DOHH2 (cell line): ENCODE results near the gene ME3.

Experiments used
- H3F3A ChIP-seq: fragments of 200-600 bp; sonication (generic), shearing (Covaris generic); 2 replicates; pipeline ENCODE4 v1.6.0; 2016; ENCODE audit warnings: antibody characterized with exemption, mild to moderate bottlenecking; ENCODE audit not compliant: control insufficient read depth, insufficient read depth
- H3K27ac ChIP-seq: fragments of 200-600 bp; sonication (generic); 2 replicates; pipeline ENCODE4 v1.5.1; 2014; ENCODE audit warnings: low read depth, mild to moderate bottlenecking, low read length, moderate library complexity
- H3K27me3 ChIP-seq: fragments of 200-600 bp; sonication (generic); 2 replicates; pipeline ENCODE4 v1.6.1; 2014; ENCODE audit warnings: mild to moderate bottlenecking, low read length, mixed read lengths; ENCODE audit not compliant: control insufficient read depth
- H3K36me3 ChIP-seq: fragments of 200-600 bp; sonication (generic); 2 replicates; pipeline ENCODE4 v1.6.1; 2014; ENCODE audit warnings: mild to moderate bottlenecking, low read length, moderate library complexity, mixed read lengths; ENCODE audit not compliant: control insufficient read depth
- H3K4me1 ChIP-seq: fragments of 200-600 bp; sonication (generic); 2 replicates; pipeline ENCODE4 v1.6.1; 2014; ENCODE audit warnings: mild to moderate bottlenecking, low read length, mixed read lengths; ENCODE audit not compliant: control insufficient read depth
- H3K4me2 ChIP-seq: fragments of 200-600 bp; sonication (generic); 2 replicates; pipeline ENCODE4 v1.6.0; 2014; ENCODE audit warnings: mild to moderate bottlenecking, low read length, moderate library complexity
- H3K4me3 ChIP-seq: fragments of 200-600 bp; sonication (generic); 2 replicates; pipeline ENCODE4 v1.5.1; 2014; ENCODE audit warnings: mild to moderate bottlenecking, low read length, mixed read lengths
- H3K79me2 ChIP-seq: fragments of 200-600 bp; sonication (generic); 2 replicates; pipeline ENCODE4 v1.6.1; 2014; ENCODE audit warnings: mild to moderate bottlenecking, low read length, mixed read lengths; ENCODE audit not compliant: control insufficient read depth
- H3K9me2 ChIP-seq: fragments of 200-600 bp; sonication (generic); replicated peaks from 2 replicates; pipeline ENCODE4 v1.6.1; 2014; ENCODE audit warnings: mild to moderate bottlenecking, low read length, mixed read lengths; ENCODE audit not compliant: control insufficient read depth
- H3K9me3 ChIP-seq: fragments of 200-600 bp; sonication (generic); 2 replicates; pipeline ENCODE4 v1.6.1; 2014; ENCODE audit warnings: antibody characterized with exemption, low read length, mixed read lengths; ENCODE audit not compliant: control insufficient read depth, insufficient read depth
- H4K20me1 ChIP-seq: fragments of 200-600 bp; sonication (generic); 2 replicates; pipeline ENCODE4 v1.6.0; 2014; ENCODE audit warnings: low read depth, mild to moderate bottlenecking, antibody characterized with exemption, low read length, moderate library complexity; ENCODE audit not compliant: control insufficient read depth, insufficient read depth
- CTCF ChIP-seq: fragments of 200-600 bp; sonication (generic); IDR thresholded peaks from one replicate; pipeline ENCODE4 v1.5.1; 2014; ENCODE audit warnings: antibody characterized with exemption, mild to moderate bottlenecking, low read depth, low read length; ENCODE audit not compliant: poor library complexity, severe bottlenecking
- EZH2phosphoT487 ChIP-seq: fragments of 200-600 bp; sonication (generic); IDR thresholded peaks from 2 replicates; pipeline ENCODE4 v1.6.1; 2017; ENCODE audit warnings: borderline replicate concordance, mild to moderate bottlenecking, antibody characterized with exemption, low read length, moderate library complexity, mixed read lengths

Gene ME3

GRCh38 chr11:86551288-86552092 lies 120.9 kb downstream of the ME3 start:
- Histone ChIP-seq H3K36me3 (no peaks in the 10 kb centered on the region), H3K79me2 (no peaks in the 10 kb centered on the region), H3K27me3 (no peaks in the 10 kb centered on the region; the same call in 1 of the 2 replicates), H3K4me3 (no peak overlapping the region), H4K20me1 (no peaks in the 10 kb centered on the region), H3K9me2 (no peaks in the 10 kb centered on the region), H3K9me3 (no peaks in the 10 kb centered on the region), H3F3A (no peaks in the 10 kb centered on the region), H3K27ac (no peak overlapping the region), H3K4me1 (no peaks in the 10 kb centered on the region), H3K4me2 (no peak overlapping the region)
- no peak for TF ChIP-seq CTCF
- no peak for TF ChIP-seq EZH2phosphoT487

GRCh38 chr11:86550757-86551156 lies 121.7 kb downstream of the ME3 start:
- H3K27ac ChIP-seq, result no peak overlapping the region
- H3K9me2 ChIP-seq, result no peaks in the 10 kb centered on the region
- H3K79me2 ChIP-seq, result no peaks in the 10 kb centered on the region
- H3F3A ChIP-seq, result no peaks in the 10 kb centered on the region
- H3K4me1 ChIP-seq, result no peaks in the 10 kb centered on the region
- no peak overlapping the region for H3K4me2 ChIP-seq
- no peaks in the 10 kb centered on the region; the same call in 1 of the 2 replicates for H3K27me3 ChIP-seq
- H4K20me1 ChIP-seq, result no peaks in the 10 kb centered on the region
- no peaks in the 10 kb centered on the region for H3K9me3 ChIP-seq
- TF ChIP-seq EZH2phosphoT487 (no peak), CTCF (no peak)
- no peak overlapping the region for H3K4me3 ChIP-seq
- H3K36me3 ChIP-seq, result no peaks in the 10 kb centered on the region

- no peaks in the 10 kb centered on the region; the same call in 1 of the 2 replicates for H3K27me3 ChIP-seq
- no peaks in the 10 kb centered on the region for H4K20me1 ChIP-seq
- no peaks in the 10 kb centered on the region for H3K79me2 ChIP-seq
- H3F3A ChIP-seq, result no peaks in the 10 kb centered on the region
- H3K4me3 ChIP-seq, result no peak overlapping the region
- no peaks in the 10 kb centered on the region for H3K9me3 ChIP-seq
- TF ChIP-seq CTCF (no peak), EZH2phosphoT487 (no peak)
- no peaks in the 10 kb centered on the region for H3K9me2 ChIP-seq
- no peak overlapping the region for H3K4me2 ChIP-seq
- no peaks in the 10 kb centered on the region for H3K4me1 ChIP-seq
- no peak overlapping the region for H3K27ac ChIP-seq
- H3K36me3 ChIP-seq, result no peaks in the 10 kb centered on the region
These were observed 124.0 kb downstream of the ME3 start for GRCh38 chr11:86548271-86548917.
